HepG2 (cell line): ENCODE measurements around the gene PRR30. TPM values are rescaled to one million over a fixed set of nuclear protein-coding genes. Genes with fewer than 3 reads are reported as not detected.

ENCODE experiments used
- DMTF1 ChIP-seq: sonication (generic); formaldehyde crosslinking; IDR thresholded peaks from 2 replicates; pipeline ENCODE4 v1.4.0; 2020; ENCODE audit warnings: mild to moderate bottlenecking, missing genetic modification reagents
- FOXJ3 ChIP-seq: sonication (generic); formaldehyde crosslinking; IDR thresholded peaks from 2 replicates; pipeline ENCODE4 v1.4.0; 2020; ENCODE audit warnings: missing genetic modification reagents, mild to moderate bottlenecking, borderline replicate concordance
- HHEX ChIP-seq: IDR thresholded peaks from 2 replicates; pipeline ENCODE4 v1.6.1; 2016; ENCODE audit warnings: control low read depth
- HNRNPLL ChIP-seq: fragments of 200-400 bp; formaldehyde crosslinking; IDR thresholded peaks from 2 replicates; pipeline ENCODE4 v1.6.1; 2017; ENCODE audit warnings: mild to moderate bottlenecking, low read depth, low read length; ENCODE audit not compliant: poor library complexity, severe bottlenecking
- HNRNPUL1 ChIP-seq: fragments of 200-400 bp; formaldehyde crosslinking; IDR thresholded peaks from 2 replicates; pipeline ENCODE4 v1.6.1; 2017; ENCODE audit warnings: low read depth, mild to moderate bottlenecking, low read length, moderate library complexity
- HOXA7 ChIP-seq: sonication (generic); formaldehyde crosslinking; IDR thresholded peaks from 2 replicates; pipeline ENCODE4 v1.8.1; 2022; ENCODE audit warnings: mild to moderate bottlenecking, missing genetic modification reagents, moderate library complexity
- IKZF5 ChIP-seq: IDR thresholded peaks from 2 replicates; pipeline ENCODE4 v1.6.1; 2018; ENCODE audit warnings: missing genetic modification reagents, mild to moderate bottlenecking, missing compliant biosample characterization
- IRF1 ChIP-seq: sonication (generic); formaldehyde crosslinking; IDR thresholded peaks from 2 replicates; pipeline ENCODE4 v1.4.0; 2020; ENCODE audit warnings: low read depth, mild to moderate bottlenecking, missing genetic modification reagents
- MEF2D ChIP-seq: sonication (generic); formaldehyde crosslinking; IDR thresholded peaks from 2 replicates; pipeline ENCODE4 v1.5.1; 2020; ENCODE audit warnings: mild to moderate bottlenecking, missing genetic modification reagents
- ONECUT2 ChIP-seq: sonication (generic); formaldehyde crosslinking; IDR thresholded peaks from 2 replicates; pipeline ENCODE4 v1.4.0; 2020; ENCODE audit warnings: missing genetic modification reagents
- PBX2 ChIP-seq: IDR thresholded peaks from 2 replicates; pipeline ENCODE4 v1.6.1; 2016; ENCODE audit warnings: control low read depth
- RORA ChIP-seq: sonication (generic); formaldehyde crosslinking; IDR thresholded peaks from 2 replicates; pipeline ENCODE4 v1.5.0; 2020; ENCODE audit warnings: mild to moderate bottlenecking, missing genetic modification reagents, moderate library complexity
- SETDB1 ChIP-seq: sonication (generic); formaldehyde crosslinking; IDR thresholded peaks from 2 replicates; pipeline ENCODE4 v1.5.1; 2020; ENCODE audit warnings: missing genetic modification reagents, mild to moderate bottlenecking, borderline replicate concordance
- SRF ChIP-seq: IDR thresholded peaks from 2 replicates; pipeline ENCODE4 v1.6.1; 2011; ENCODE audit warnings: mild to moderate bottlenecking, low read depth, low read length, moderate library complexity
- TBX3 ChIP-seq: fragments of 450-650 bp; IDR thresholded peaks from 2 replicates; pipeline ENCODE4 v1.6.1; 2017; ENCODE audit warnings: antibody characterized with exemption, mild to moderate bottlenecking, inconsistent platforms, borderline replicate concordance
- THYN1 ChIP-seq: sonication (generic); formaldehyde crosslinking; IDR thresholded peaks from 2 replicates; pipeline ENCODE4 v1.8.1; 2023; ENCODE audit warnings: low read depth, mild to moderate bottlenecking, moderate library complexity, missing genetic modification reagents, borderline replicate concordance
- YEATS2 ChIP-seq: sonication (generic); formaldehyde crosslinking; IDR thresholded peaks from 2 replicates; pipeline ENCODE4 v1.4.0; 2020; ENCODE audit warnings: missing genetic modification reagents, borderline replicate concordance
- ZFP90 ChIP-seq: sonication (generic); formaldehyde crosslinking; IDR thresholded peaks from 2 replicates; pipeline ENCODE4 v1.8.0; 2022; ENCODE audit warnings: missing genetic modification reagents, mild to moderate bottlenecking, inconsistent platforms, borderline replicate concordance
- ZNF354B ChIP-seq: sonication (generic); formaldehyde crosslinking; IDR thresholded peaks from 2 replicates; pipeline ENCODE4 v1.8.0; 2022; ENCODE audit warnings: mild to moderate bottlenecking, missing genetic modification reagents
- ZNF451 ChIP-seq: sonication (generic); formaldehyde crosslinking; IDR thresholded peaks from 2 replicates; pipeline ENCODE4 v1.5.0; 2020; ENCODE audit warnings: mild to moderate bottlenecking, missing genetic modification reagents
- ZNF484 ChIP-seq: sonication (generic); formaldehyde crosslinking; IDR thresholded peaks from 2 replicates; pipeline ENCODE4 v1.5.1; 2020; ENCODE audit warnings: mild to moderate bottlenecking, low read depth, missing genetic modification reagents, borderline replicate concordance
- ZNF773 ChIP-seq: sonication (generic); formaldehyde crosslinking; IDR thresholded peaks from 2 replicates; pipeline ENCODE4 v1.4.0; 2020; ENCODE audit warnings: missing genetic modification reagents, borderline replicate concordance
- ZNF879 ChIP-seq: sonication (generic); formaldehyde crosslinking; IDR thresholded peaks from 2 replicates; pipeline ENCODE4 v1.8.1; 2023; ENCODE audit warnings: missing genetic modification reagents
- ZSCAN25 ChIP-seq: sonication (generic); formaldehyde crosslinking; IDR thresholded peaks from 2 replicates; pipeline ENCODE4 v1.8.0; 2022; ENCODE audit warnings: mild to moderate bottlenecking, missing genetic modification reagents
- polyA plus RNA-seq, 8 experiments: library from polyadenylated mRNA; depleted of rRNA in 3 of 8; stranded (reverse) in 7 of 8; unstranded in 1 of 8; fragments of >200 nt; fragmentation: Illumina TruSeq in 4 of 8; extraction: Trizol in 4 of 8; gene quantifications; 2 replicates each; pipeline versions ENCODE4 v1.2.1 to v1.2.3, GENCODE V29; 2011 to 2016; ENCODE audit warnings: low read depth in 4 of 8, missing spikeins in 1 of 8, mixed read lengths in 1 of 8; ENCODE audit not compliant: insufficient read depth in 1 of 8
- total RNA-seq, 5 experiments: library from RNA; depleted of rRNA; stranded (reverse); fragments of >200 nt; fragmentation: Illumina TruSeq; extraction: Trizol; gene quantifications; 2 replicates each; pipeline ENCODE4 v1.2.3, GENCODE V29; 2016; ENCODE audit warnings: low read depth in 1 of 5

The PRR30 gene
- total and polyA plus RNA-seq, 2 of the 13 experiments (the other 11 are each of a cell fraction or from before 2014, with no cell fraction given) = not detected

GRCh38 chr2:27095745-27096651 is 43.2 kb downstream of the PRR30 start (continued):
- TF ChIP-seq ZNF773 (CRISPR knock-in tag) (no peak), FOXJ3 (peak; percentile 97), HNRNPUL1 (no peak), YEATS2 (0 out of 2 replicates have a peak, but pooled peaks have one; percentile 64), HNRNPLL (no peak), SETDB1 (CRISPR knock-in tag) (no peak), MEF2D (CRISPR knock-in tag) (peak; percentile 64; the same call in 1 of the 2 replicates), ZNF879 (CRISPR knock-in tag) (no peak), DMTF1 (CRISPR knock-in tag) (no peak), ZNF484 (CRISPR knock-in tag) (no peak), IKZF5 (CRISPR knock-in tag) (peak; percentile 97), HOXA7 (CRISPR knock-in tag) (no peak), PBX2 (CRISPR knock-in tag) (no peak), ZNF354B (CRISPR knock-in tag) (peak; percentile 67), ZNF451 (0 out of 2 replicates have a peak, but pooled peaks have one; percentile 68), ZSCAN25 (CRISPR knock-in tag) (peak; percentile 82), ZFP90 (CRISPR knock-in tag) (peak; percentile 66; the same call in 1 of the 2 replicates), RORA (CRISPR knock-in tag) (0 out of 2 replicates have a peak, but pooled peaks have one; percentile 69), HHEX (CRISPR knock-in tag) (peak; percentile 49; the same call in 1 of the 2 replicates), THYN1 (CRISPR knock-in tag) (no peak), SRF (no peak), IRF1 (no peak), ONECUT2 (CRISPR knock-in tag) (0 out of 2 replicates have a peak, but pooled peaks have one; percentile 25), TBX3 (no peak)
